PC-9 (cell line): Measurements from ENCODE around the gene TOX2. TPM values are rescaled to one million over a fixed set of nuclear protein-coding genes. Genes with fewer than 3 reads are reported as not detected.

ENCODE experiments used
- BruUV-seq: library from RNA; stranded (reverse); fragments of 400-500 nt; replicated peaks from 2 replicates; lab custom pipeline; 2021; lab: Mats Ljungman, UMichigan
- CTCF ChIA-PET: fragments of 300-600 bp; sonication (Branson Sonifier 250); formaldehyde crosslinking; loops from one replicate; lab custom pipeline; 2022; ENCODE audit warnings: antibody characterized with exemption; lab: Charles Lee
- POLR2A ChIA-PET: fragments of 300-600 bp; sonication (Branson Sonifier 250); formaldehyde crosslinking; loops from one replicate; lab custom pipeline; 2022; ENCODE audit warnings: antibody characterized with exemption; ENCODE audit not compliant: unreplicated experiment; lab: Charles Lee
- DNase-seq, 2 experiments: peaks; one replicate each; pipeline versions ENCODE4 v3.0.0 to v3.0.0-alpha.2; 2015 to 2022; ENCODE audit warnings: mixed read lengths in 1 of 2
- H2AFZ ChIP-seq: fragments of 200-600 bp; sonication (generic); 2 replicates; pipeline ENCODE4 v1.8.1; 2017; ENCODE audit warnings: antibody characterized with exemption
- H3F3A ChIP-seq: fragments of 200-600 bp; sonication (generic); 2 replicates; pipeline ENCODE4 v1.8.1; 2017; ENCODE audit warnings: antibody characterized with exemption, mild to moderate bottlenecking, low read depth; ENCODE audit not compliant: insufficient read depth
- H3K27ac ChIP-seq: fragments of 200-600 bp; sonication (generic); 2 replicates; pipeline ENCODE4 v1.6.1; 2016; ENCODE audit warnings: mixed run types
- H3K27me3 ChIP-seq: fragments of 200-600 bp; sonication (generic); 2 replicates; pipeline ENCODE4 v1.6.1; 2016; ENCODE audit warnings: low read depth, mixed run types; ENCODE audit not compliant: insufficient read depth
- H3K36me3 ChIP-seq: fragments of 200-600 bp; sonication (generic); 2 replicates; pipeline ENCODE4 v1.6.1; 2016; ENCODE audit warnings: low read depth, mixed run types
- H3K4me1 ChIP-seq: fragments of 200-600 bp; sonication (generic); replicated peaks from 2 replicates; pipeline ENCODE4 v1.6.1; 2016; ENCODE audit warnings: mixed run types; ENCODE audit not compliant: insufficient read depth
- H3K4me2 ChIP-seq: fragments of 200-600 bp; sonication (generic); 2 replicates; pipeline ENCODE4 v1.6.1; 2017; ENCODE audit warnings: mixed run types
- H3K4me3 ChIP-seq: fragments of 200-600 bp; sonication (generic); 2 replicates; pipeline ENCODE4 v1.6.1; 2016; ENCODE audit warnings: mixed run types
- H3K79me2 ChIP-seq: fragments of 200-600 bp; sonication (generic); 2 replicates; pipeline ENCODE4 v1.6.1; 2017; ENCODE audit warnings: low read depth, mixed run types
- H3K9me2 ChIP-seq: fragments of 200-600 bp; sonication (generic); 2 replicates; pipeline ENCODE4 v1.8.1; 2017; ENCODE audit warnings: mild to moderate bottlenecking; ENCODE audit not compliant: insufficient read depth
- H3K9me3 ChIP-seq: fragments of 200-600 bp; sonication (generic); 2 replicates; pipeline ENCODE4 v1.8.1; 2016; ENCODE audit warnings: low read depth; ENCODE audit not compliant: insufficient read depth
- H4K20me1 ChIP-seq: fragments of 200-600 bp; sonication (generic); 2 replicates; pipeline ENCODE4 v1.8.1; 2017; ENCODE audit not compliant: insufficient read depth
- CTCF ChIP-seq: fragments of 200-600 bp; sonication (generic); conservative IDR thresholded peaks from 2 replicates; pipeline ENCODE4 v1.6.1; 2017; ENCODE audit warnings: mixed run types, antibody characterized with exemption, mild to moderate bottlenecking, moderate library complexity
- EZH2 ChIP-seq: fragments of 200-600 bp; sonication (generic); IDR thresholded peaks from 2 replicates; pipeline ENCODE4 v1.8.0; 2017; ENCODE audit warnings: antibody characterized with exemption, low read depth
- intact Hi-C: fragments of 100-400 bp; cut with micrococcal nuclease; formaldehyde crosslinking; loops from one replicate; pipeline ENCODE4 v1.10.0; 2022; ENCODE audit not compliant: unreplicated experiment
- total RNA-seq: library from RNA; stranded (reverse); gene quantifications from 2 replicates; pipeline ENCODE4 v1.2.3, GENCODE V29; 2021

Gene TOX2
- total RNA-seq, 1 experiment from 2014 or later, result 30.1 TPM

- peak in 1 of 2 experiments; percentile 21 for DNase-seq
- Histone ChIP-seq H3K27me3 (no peaks in the 10 kb centered on the region), H3K79me2 (peaks cover 90% of the 10 kb centered on the region), H3K4me2 (no peak overlapping the region), H3K27ac (no peak overlapping the region; the same call in 1 of the 2 replicates), H3K4me1 (peaks cover 56% of the 10 kb centered on the region), H3K4me3 (no peak overlapping the region), H3F3A (peaks cover 49% of the 10 kb centered on the region), H4K20me1 (no peaks in the 10 kb centered on the region), H3K36me3 (peaks cover 16% of the 10 kb centered on the region; the same call in 1 of the 2 replicates), H3K9me3 (no peaks in the 10 kb centered on the region), H2AFZ (no peak overlapping the region), H3K9me2 (no peaks in the 10 kb centered on the region)
- intact Hi-C loops, result loop anchor here (5.0 kb wide), 2 partner anchors 73 to 138 kb away; no protein-coding TSS in a partner anchor
- BruUV-seq, result no TSS peak
- ChIA-PET POLR2A (no interaction called here), CTCF (no interaction called here)
- TF ChIP-seq EZH2 (no peak), CTCF (no peak)
These were observed 30.1 kb downstream of the TOX2 start for GRCh38 chr20:43944653-43945235.

GRCh38 chr20:43945391-43946205 lies 30.9 kb downstream of the TOX2 start:
- peaks cover 53% of the 10 kb centered on the region for H3K4me1 ChIP-seq
- H3K4me3 ChIP-seq, result no peak overlapping the region
- H2AFZ ChIP-seq, result no peak overlapping the region
- ChIA-PET CTCF (no interaction called here), POLR2A (no interaction called here)
- H3K9me3 ChIP-seq, result no peaks in the 10 kb centered on the region
- no peaks in the 10 kb centered on the region for H4K20me1 ChIP-seq
- intact Hi-C loops, result no loop called here
- peaks cover 90% of the 10 kb centered on the region for H3K79me2 ChIP-seq
- peaks cover 16% of the 10 kb centered on the region; the same call in 1 of the 2 replicates for H3K36me3 ChIP-seq
- H3K9me2 ChIP-seq, result no peaks in the 10 kb centered on the region
- no peak overlapping the region for H3K27ac ChIP-seq
- no peak overlapping the region for H3K4me2 ChIP-seq
- no peak for TF ChIP-seq EZH2
- TF ChIP-seq CTCF, result no peak
- H3K27me3 ChIP-seq, result no peaks in the 10 kb centered on the region
- H3F3A ChIP-seq, result peaks cover 40% of the 10 kb centered on the region
- DNase-seq, result peak in 1 of 2 experiments; percentile 23
- no TSS peak for BruUV-seq

DNA sequence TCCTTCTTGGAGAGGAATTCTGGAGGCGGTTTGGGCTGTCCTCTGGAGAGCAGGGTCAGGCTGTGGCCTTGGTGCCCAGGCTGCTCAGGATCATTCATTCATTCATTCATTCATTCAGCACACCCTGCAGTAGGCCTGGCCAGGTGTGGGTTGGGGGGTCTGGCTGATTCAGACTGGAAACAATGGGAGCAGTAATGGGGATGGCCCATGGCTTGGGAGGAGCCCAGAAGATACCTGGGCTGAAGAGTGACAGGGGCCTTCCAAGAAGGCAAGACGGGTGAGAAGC lies 31.5 kb downstream of the TOX2 start:
- Histone ChIP-seq H3K79me2 (peaks cover 90% of the 10 kb centered on the region), H3K27me3 (no peaks in the 10 kb centered on the region), H3K9me2 (no peaks in the 10 kb centered on the region), H3K4me2 (no peak overlapping the region), H3K9me3 (no peaks in the 10 kb centered on the region), H2AFZ (no peak overlapping the region), H3K4me1 (peaks cover 53% of the 10 kb centered on the region), H4K20me1 (no peaks in the 10 kb centered on the region), H3F3A (peaks cover 38% of the 10 kb centered on the region), H3K4me3 (no peak overlapping the region), H3K27ac (no peak overlapping the region), H3K36me3 (peaks cover 16% of the 10 kb centered on the region; the same call in 1 of the 2 replicates)
- TF ChIP-seq CTCF, result no peak
- TF ChIP-seq EZH2, result no peak
- DNase-seq, result no peak
- ChIA-PET CTCF (no interaction called here), POLR2A (no interaction called here)
- intact Hi-C loops, result no loop called here
- no TSS peak for BruUV-seq
